Retinal pigment epithelial cell (primary cell): ENCODE results near the gene GLIPR1L1.

Experiments
- DNase-seq: peaks from one replicate; pipeline ENCODE4 v3.0.0-alpha.2; 2010; ENCODE audit warnings: low read depth
- H3K4me3 ChIP-seq: 2 replicates; pipeline ENCODE4 v1.5.1; 2011; ENCODE audit warnings: mild to moderate bottlenecking, low read length, control low read depth, moderate library complexity
- CTCF ChIP-seq: conservative IDR thresholded peaks from 2 replicates; pipeline ENCODE4 v1.5.1; 2011; ENCODE audit warnings: low read depth, low read length, control low read depth, inconsistent platforms

GLIPR1L1 gene

GRCh38 chr12:75302781-75303180 lies 31.7 kb upstream of the GLIPR1L1 start:
- no peak for DNase-seq
- no peak for TF ChIP-seq CTCF
- no peak overlapping the region for H3K4me3 ChIP-seq

DNA sequence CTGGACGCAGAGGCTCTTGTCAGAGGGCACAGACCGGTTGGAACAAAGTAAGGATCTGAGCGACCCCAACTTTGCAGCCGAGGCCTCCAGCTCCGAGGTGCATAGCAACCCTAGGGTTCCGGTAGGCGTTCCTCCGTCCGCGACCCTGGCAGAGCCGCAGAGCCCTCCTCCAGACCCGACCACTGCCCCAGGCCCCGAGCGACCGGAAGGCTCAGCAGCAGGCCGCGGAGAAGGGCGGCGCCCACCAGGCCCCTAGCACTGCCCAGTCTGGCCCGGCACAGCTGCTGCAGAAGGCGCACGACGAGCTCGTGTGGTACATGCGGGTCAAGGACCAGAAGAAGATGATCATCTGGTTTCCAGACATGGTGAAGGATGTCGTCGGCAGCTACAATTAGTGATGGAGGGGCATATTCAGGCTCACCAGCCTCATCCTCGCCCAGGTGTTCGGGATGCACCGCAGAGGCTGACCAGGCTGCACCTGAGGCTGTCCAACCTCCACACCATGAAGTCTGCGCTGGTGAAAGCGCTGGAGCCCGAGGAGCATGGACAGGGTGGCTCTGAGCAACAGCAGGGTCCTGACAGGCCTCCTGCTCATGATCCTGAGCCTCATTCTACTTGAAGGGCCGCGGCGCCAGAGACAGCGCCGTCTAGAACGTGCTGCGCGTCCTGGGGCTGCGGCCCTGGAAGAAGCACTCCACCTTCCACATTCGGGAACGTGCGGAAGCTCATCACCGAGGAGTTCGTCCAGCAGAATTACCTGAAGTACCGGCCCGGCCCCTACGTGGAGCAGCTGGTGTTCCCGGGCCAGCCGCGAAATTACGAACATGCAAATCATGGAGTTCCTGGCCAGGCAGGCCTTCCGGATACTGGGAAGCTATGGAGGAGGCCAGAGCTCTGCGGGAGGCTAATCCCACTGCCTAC lies 28.8 kb upstream of the GLIPR1L1 start:
- TF ChIP-seq CTCF = no peak
- no peak overlapping the region for H3K4me3 ChIP-seq
- no peak for DNase-seq

- no peak for DNase-seq
- TF ChIP-seq CTCF = no peak
- no peak overlapping the region for H3K4me3 ChIP-seq
Measured at GRCh38 chr12:75308279-75308678, 26.2 kb upstream of the GLIPR1L1 start.

- TF ChIP-seq CTCF = no peak
- DNase-seq = no peak
- H3K4me3 ChIP-seq = no peak overlapping the region
Measured at GRCh38 chr12:75311369-75311768, 23.1 kb upstream of the GLIPR1L1 start.

DNA sequence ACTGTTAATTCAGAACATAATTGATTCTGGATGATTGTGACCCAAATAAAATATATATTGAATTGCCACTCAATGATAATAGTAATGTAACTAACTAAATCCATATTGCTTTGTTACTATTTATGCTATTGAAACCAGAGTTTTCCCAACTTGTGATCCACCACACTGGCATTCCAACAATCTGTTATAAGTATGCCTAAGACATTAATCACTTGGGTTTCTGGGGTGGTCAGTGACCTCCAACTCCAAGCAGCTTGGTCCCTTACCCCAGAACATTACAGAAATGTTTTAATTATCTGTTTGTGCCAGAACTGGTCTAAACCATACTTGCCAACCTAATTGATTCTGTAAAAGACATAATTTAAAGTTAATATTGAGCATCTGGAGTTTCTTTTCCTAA lies 19.0 kb upstream of the GLIPR1L1 start:
- DNase-seq = peak; percentile 62
- no peak overlapping the region for H3K4me3 ChIP-seq
- TF ChIP-seq CTCF = no peak

GRCh38 chr12:75317784-75318183 lies 16.7 kb upstream of the GLIPR1L1 start:
- H3K4me3 ChIP-seq = no peak overlapping the region
- no peak for DNase-seq
- TF ChIP-seq CTCF = no peak

- TF ChIP-seq CTCF = no peak
- no peak overlapping the region for H3K4me3 ChIP-seq
- no peak for DNase-seq
Measured at GRCh38 chr12:75322464-75322863, 12.0 kb upstream of the GLIPR1L1 start.
